Activated T-cell treated with anti-CD3 and anti-CD28 coated beads, Interleukin-2, amount 50 U/mL, for 24 hours (primary cell): ENCODE measurements around the gene JAM3.
"Not testable (repeated sequence)": the region's sequence is repeated elsewhere in the genome, so short reads cannot be mapped to it uniquely, and the experiment has no call there.

ENCODE experiments used
- DNase-seq: peaks from one replicate; pipeline ENCODE4 v3.0.0-alpha.2; 2020
- H3K27ac Mint-ChIP-seq: 2 replicates; pipeline ENCODE4 v1.8.0; 2020; ENCODE audit warnings: mild to moderate bottlenecking, mixed read lengths
- H3K27me3 Mint-ChIP-seq: 2 replicates; pipeline ENCODE4 v1.8.0; 2020; ENCODE audit warnings: mixed read lengths
- H3K36me3 Mint-ChIP-seq: 2 replicates; pipeline ENCODE4 v1.8.0; 2020; ENCODE audit warnings: low read depth, mixed read lengths
- H3K4me1 Mint-ChIP-seq: 2 replicates; pipeline ENCODE4 v1.8.0; 2020; ENCODE audit warnings: low read depth, mixed read lengths
- H3K4me3 Mint-ChIP-seq: 2 replicates; pipeline ENCODE4 v1.8.0; 2020; ENCODE audit warnings: mild to moderate bottlenecking, moderate library complexity, mixed read lengths
- H3K9me3 Mint-ChIP-seq: 2 replicates; pipeline ENCODE4 v1.8.0; 2020; ENCODE audit warnings: mixed read lengths

The JAM3 gene

DNA sequence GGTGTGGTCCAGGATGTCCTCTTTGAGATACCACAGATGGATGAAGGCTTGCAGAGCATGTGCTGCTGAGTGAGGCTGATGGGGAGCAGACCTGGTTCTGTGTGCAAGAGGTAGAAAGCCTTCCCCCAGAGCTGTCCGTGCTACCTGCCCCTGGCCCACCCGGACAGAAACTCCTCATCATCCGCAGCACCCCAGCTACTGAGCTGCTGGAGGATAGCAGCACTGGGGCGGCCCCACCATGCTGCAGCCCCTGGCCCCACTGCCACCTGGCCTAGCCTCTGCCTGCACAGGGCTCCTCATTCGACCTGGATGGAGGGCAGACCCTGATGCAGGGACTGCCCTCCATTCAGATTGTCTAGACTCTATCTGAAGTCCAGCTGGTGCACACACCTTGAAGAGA, 104.4 kb downstream of the JAM3 start:
- Mint-ChIP-seq H3K4me3 (no peak overlapping the region), H3K27ac (no peak overlapping the region), H3K4me1 (no peaks in the 10 kb centered on the region), H3K36me3 (peaks cover 100% of the 10 kb centered on the region), H3K27me3 (no peaks in the 10 kb centered on the region), H3K9me3 (no peaks in the 10 kb centered on the region)
- DNase-seq = no peak

DNA sequence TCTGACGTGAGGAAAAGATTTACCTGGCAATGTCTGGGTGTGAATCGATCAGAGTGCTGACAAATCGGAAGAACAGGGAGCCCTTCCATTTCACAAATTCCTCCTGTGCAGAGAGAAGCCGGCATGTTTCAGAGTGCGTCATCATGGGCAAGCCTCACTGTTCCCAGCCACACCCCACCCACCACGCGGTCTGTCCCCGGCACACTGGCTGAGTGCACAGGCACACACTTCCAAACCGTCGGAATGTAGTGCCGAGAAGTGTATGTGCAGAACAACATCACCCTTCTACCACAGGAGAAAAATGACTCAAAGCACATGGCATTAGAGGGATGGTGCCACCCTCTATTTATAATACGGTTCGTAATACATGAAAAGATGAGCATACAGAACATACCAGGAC, 107.4 kb downstream of the JAM3 start:
- Mint-ChIP-seq H3K27me3 (no peaks in the 10 kb centered on the region), H3K27ac (peak overlapping the region; percentile 10), H3K9me3 (no peaks in the 10 kb centered on the region), H3K4me1 (no peaks in the 10 kb centered on the region), H3K36me3 (peaks cover 100% of the 10 kb centered on the region), H3K4me3 (no peak overlapping the region)
- DNase-seq = no peak

DNA sequence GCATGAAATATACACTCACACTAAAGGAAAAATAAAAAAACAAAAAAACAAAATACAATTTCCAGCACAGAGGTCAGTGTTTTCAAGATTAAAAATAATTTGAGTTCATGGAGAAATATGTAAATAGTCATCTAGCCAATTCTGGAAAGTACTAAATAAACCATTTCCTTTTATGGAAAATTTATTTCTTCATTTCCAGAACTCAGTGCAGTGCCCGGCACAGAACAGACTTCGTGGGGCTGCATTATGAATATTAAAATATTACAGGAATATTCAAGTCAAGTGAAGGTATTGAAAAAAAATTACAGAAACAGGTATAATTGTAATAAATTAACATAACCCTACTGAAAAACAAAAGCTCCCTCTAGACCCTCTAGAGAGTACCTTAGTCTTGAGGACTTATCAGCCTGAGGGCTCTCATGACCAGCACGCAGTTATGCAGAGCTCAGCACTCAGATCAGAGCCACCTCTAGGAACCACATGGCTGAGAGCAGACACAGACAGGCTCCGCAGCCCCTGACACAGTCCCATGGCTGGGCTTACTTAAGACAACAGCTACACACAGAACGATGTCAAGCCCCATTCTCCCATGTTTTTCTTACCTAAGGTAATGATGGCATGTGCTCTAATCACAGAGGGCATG, 109.3 kb downstream of the JAM3 start:
- no peaks in the 10 kb centered on the region for H3K27me3 Mint-ChIP-seq
- H3K36me3 Mint-ChIP-seq = peaks cover 98% of the 10 kb centered on the region
- H3K27ac Mint-ChIP-seq = no peak overlapping the region

DNA sequence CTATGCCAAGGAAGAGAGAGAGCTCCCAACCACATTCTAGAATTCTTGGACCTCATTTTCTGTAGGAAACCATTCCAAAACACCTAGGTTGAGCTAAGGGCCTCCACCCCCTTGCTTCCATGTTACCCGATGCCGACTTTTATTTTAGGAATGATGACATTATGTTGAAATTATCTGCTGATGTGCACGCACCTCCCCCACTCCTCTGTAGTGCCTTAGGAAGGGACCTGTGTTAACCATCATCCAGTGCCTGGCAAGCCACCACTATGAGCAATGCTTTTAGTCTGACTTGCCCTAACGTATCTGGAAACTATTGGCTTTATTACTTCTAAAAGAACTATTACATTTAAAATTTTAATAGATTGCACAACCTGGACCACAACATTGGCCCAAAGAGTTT, 112.8 kb downstream of the JAM3 start:
- no peaks in the 10 kb centered on the region for H3K4me1 Mint-ChIP-seq
- H3K9me3 Mint-ChIP-seq = no peaks in the 10 kb centered on the region
- no peak for DNase-seq
- H3K27me3 Mint-ChIP-seq = no peaks in the 10 kb centered on the region
- H3K4me3 Mint-ChIP-seq = no peak overlapping the region
- H3K36me3 Mint-ChIP-seq = peaks cover 97% of the 10 kb centered on the region
- H3K27ac Mint-ChIP-seq = no peak overlapping the region

More for the DNA sequence above, 109.3 kb downstream of the JAM3 start:
- Mint-ChIP-seq H3K9me3 (no peaks in the 10 kb centered on the region), H3K4me3 (no peak overlapping the region), H3K4me1 (no peaks in the 10 kb centered on the region)
- no peak for DNase-seq

DNA sequence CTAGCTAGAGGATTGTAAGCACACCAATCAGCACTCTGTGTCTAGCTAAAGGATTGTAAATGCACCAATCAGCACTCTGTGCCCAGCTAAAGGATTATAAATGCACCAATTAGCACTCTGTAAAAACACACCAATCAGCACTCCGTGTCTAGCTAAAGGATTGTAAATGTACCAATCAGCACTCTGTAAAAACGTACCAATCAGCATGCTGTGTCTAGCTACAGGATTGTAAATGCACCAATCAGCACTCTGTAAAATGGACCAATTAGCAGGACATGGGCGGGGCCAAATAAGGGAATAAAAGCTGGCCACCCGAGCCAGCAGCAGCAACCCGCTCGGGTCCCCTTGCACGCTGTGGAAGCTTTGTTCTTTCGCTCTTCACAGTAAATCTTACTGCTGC, 119.2 kb downstream of the JAM3 start:
- not testable (repeated sequence) for H3K4me1 Mint-ChIP-seq, H3K27ac Mint-ChIP-seq, DNase-seq, H3K4me3 Mint-ChIP-seq, H3K9me3 Mint-ChIP-seq, H3K27me3 Mint-ChIP-seq
- peaks cover 98% of the 10 kb centered on the region for H3K36me3 Mint-ChIP-seq

DNA sequence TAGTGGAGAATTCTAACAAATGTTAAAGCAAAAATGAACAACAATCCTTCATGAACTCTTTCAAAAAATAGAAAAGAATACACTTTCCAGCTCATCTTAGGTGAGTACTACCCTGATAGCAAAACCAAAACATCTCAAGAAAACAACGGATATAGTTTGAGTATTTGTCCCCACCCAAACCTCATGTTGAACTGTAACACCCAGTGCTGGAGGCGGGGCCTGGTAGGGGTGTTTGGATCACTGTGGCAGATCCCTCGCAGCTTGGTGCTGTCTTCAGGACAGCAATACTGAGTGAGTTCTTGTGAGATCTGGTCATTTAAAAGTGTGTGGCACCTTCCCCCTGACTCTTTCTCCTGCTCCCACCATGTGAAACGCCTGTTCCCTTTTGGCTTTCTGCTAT, 127.9 kb downstream of the JAM3 start:
- DNase-seq = no peak
- Mint-ChIP-seq H3K27me3 (no peaks in the 10 kb centered on the region), H3K9me3 (no peaks in the 10 kb centered on the region), H3K4me3 (no peak overlapping the region), H3K27ac (no peak overlapping the region), H3K36me3 (peaks cover 94% of the 10 kb centered on the region), H3K4me1 (peaks cover 5% of the 10 kb centered on the region)

DNA sequence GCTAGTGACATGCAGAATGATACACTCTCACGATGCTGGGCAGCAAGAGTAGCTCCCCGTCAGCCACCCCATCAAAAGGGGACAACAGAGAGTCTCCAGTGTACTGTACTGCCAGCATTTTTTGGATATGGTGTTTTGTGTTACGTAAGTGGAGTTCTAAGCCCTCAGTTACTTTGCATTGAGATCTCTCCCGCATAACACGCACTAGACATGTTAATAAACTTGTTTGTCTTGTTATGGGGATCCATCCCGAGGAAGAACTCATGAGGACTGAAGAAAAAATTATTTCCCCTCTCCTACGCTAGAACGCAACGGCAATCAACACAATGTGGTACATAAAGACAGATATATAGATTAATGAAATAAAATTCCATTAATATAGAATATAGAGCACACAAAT, 130.7 kb downstream of the JAM3 start:
- no peak overlapping the region for H3K4me3 Mint-ChIP-seq
- H3K36me3 Mint-ChIP-seq = peaks cover 94% of the 10 kb centered on the region
- H3K9me3 Mint-ChIP-seq = no peaks in the 10 kb centered on the region
- peaks cover 5% of the 10 kb centered on the region for H3K4me1 Mint-ChIP-seq
- DNase-seq = no peak
- no peaks in the 10 kb centered on the region for H3K27me3 Mint-ChIP-seq
- no peak overlapping the region for H3K27ac Mint-ChIP-seq

DNA sequence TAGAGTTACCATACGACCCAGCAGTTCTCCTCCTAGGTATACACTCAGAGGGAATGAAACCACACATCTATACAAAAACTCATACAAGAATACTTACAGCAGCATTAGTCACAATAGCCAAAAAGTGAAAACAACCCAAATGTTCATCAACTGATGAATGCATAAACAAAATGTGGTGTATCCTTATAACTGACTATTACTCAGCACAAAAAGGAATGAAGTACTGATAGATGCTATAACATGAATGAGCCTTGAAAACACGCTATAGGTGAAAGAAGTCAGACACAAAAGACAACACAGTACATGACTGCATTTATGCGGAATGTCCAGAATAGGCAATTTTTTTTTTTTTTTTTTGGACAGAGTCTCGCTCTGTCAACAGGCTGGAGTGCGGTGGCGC, 131.8 kb downstream of the JAM3 start:
- H3K9me3 Mint-ChIP-seq = no peaks in the 10 kb centered on the region
- no peak for DNase-seq
- peaks cover 97% of the 10 kb centered on the region for H3K36me3 Mint-ChIP-seq
- no peak overlapping the region for H3K27ac Mint-ChIP-seq
- H3K4me1 Mint-ChIP-seq = peaks cover 5% of the 10 kb centered on the region
- no peak overlapping the region for H3K4me3 Mint-ChIP-seq
- no peaks in the 10 kb centered on the region for H3K27me3 Mint-ChIP-seq
